ENCODE data around the gene FAM184B. TPM values are rescaled to one million over a fixed set of nuclear protein-coding genes. Genes with fewer than 3 reads are reported as not detected.

FAM184B gene
- total and polyA plus RNA-seq, 2 experiments from 2014 or later, result 0.06 TPM; not detected in 1

DNA sequence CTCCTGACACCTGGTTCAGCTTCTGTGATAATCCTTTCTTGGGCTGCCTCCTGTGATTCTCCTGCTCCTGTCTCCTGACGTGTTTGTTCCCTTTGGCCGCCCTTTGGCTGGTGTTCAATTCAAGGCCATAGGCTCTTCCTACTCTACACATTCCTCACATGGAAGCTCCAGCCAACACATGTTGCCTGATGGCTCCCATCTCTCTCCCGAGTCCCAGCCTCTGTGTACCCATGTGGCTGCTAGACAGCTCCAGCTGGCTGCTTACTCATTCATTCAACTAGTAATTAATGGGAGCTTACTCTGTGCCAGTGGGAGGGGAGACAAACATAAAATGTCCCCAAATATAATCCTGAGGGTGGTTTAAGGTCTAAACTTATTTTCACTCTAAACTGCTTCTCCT lies 176.2 kb downstream of the FAM184B start:
- Histone ChIP-seq H2AFZ (no peak overlapping the region), H3K4me2 (ENCODE audit: unreplicated experiment) (no peak overlapping the region), H3K27ac (no peak overlapping the region), H3K36me3 (ENCODE audit: low read depth) (peaks cover 15% of the 10 kb centered on the region), H3K9me3 (ENCODE audit: low read depth) (no peaks in the 10 kb centered on the region), H3K9ac (no peak overlapping the region), H3K4me3 (no peak overlapping the region), H3K4me1 (ENCODE audit: insufficient read depth) (no peaks in the 10 kb centered on the region), H3K27me3 (replicated peaks; ENCODE audit: insufficient read depth) (no peaks in the 10 kb centered on the region), H3K9me2 (ENCODE audit: insufficient read depth) (no peaks in the 10 kb centered on the region), H4K20me1 (ENCODE audit: insufficient read depth) (no peaks in the 10 kb centered on the region), H3F3A (ENCODE audit: insufficient read depth) (no peaks in the 10 kb centered on the region), H3K79me2 (ENCODE audit: insufficient read depth) (no peaks in the 10 kb centered on the region)
- no peak for DNase-seq
- 53 to 54% methylated on average over 3 of the region's 3 CpGs for WGBS, 2 experiments (ENCODE audit: low coverage in 1 of 2, low lambda C conversion rate in 2 of 2, missing lambda C conversion rate in 2 of 2)
- in situ Hi-C loops (cut with MboI), result no loop called here
- no peak for TF ChIP-seq EZH2 (IDR thresholded peaks at IDR 0.05; ENCODE audit: insufficient read depth, poor library complexity, severe bottlenecking)
- no peak for TF ChIP-seq EZH2phosphoT487 (IDR thresholded peaks at IDR 0.05; ENCODE audit: insufficient read depth, low read depth)

DNA sequence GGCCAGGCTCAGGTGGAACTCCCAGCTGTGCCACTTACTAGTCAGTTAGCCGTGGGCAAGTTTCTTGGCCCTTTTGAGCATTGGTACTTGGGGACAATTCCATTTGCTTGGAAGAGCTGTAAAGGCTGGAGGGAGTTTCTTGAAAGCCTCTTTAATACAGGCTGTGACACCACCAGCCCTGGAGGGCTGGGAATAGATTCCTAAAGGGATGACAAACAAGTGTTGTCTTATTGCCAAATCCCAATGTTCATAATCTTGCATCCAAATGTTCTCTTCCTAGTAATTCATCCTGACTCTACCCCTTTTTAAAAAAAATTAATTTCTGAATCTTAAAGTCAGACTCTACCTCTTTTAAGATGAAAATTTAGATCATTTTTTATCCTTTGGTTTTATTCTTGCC lies 181.6 kb downstream of the FAM184B start:
- TF ChIP-seq EZH2phosphoT487 (IDR thresholded peaks at IDR 0.05; ENCODE audit: insufficient read depth, low read depth) (no peak), EZH2 (IDR thresholded peaks at IDR 0.05; ENCODE audit: insufficient read depth, poor library complexity, severe bottlenecking) (no peak)
- Histone ChIP-seq H3K4me1 (ENCODE audit: insufficient read depth) (no peaks in the 10 kb centered on the region), H3K36me3 (ENCODE audit: low read depth) (peaks cover 20% of the 10 kb centered on the region), H3K9me2 (ENCODE audit: insufficient read depth) (no peaks in the 10 kb centered on the region), H2AFZ (no peak overlapping the region), H3K4me2 (ENCODE audit: unreplicated experiment) (no peak overlapping the region), H3K27me3 (replicated peaks; ENCODE audit: insufficient read depth) (no peaks in the 10 kb centered on the region), H4K20me1 (ENCODE audit: insufficient read depth) (no peaks in the 10 kb centered on the region), H3K9me3 (ENCODE audit: low read depth) (no peaks in the 10 kb centered on the region), H3F3A (ENCODE audit: insufficient read depth) (no peaks in the 10 kb centered on the region), H3K4me3 (no peak overlapping the region), H3K27ac (no peak overlapping the region), H3K79me2 (ENCODE audit: insufficient read depth) (no peaks in the 10 kb centered on the region), H3K9ac (no peak overlapping the region)
- WGBS, 2 experiments (ENCODE audit: low coverage in 1 of 2, low lambda C conversion rate in 2 of 2, missing lambda C conversion rate in 2 of 2), result 33 to 48% methylated on average over 1 of the region's 1 CpG
- DNase-seq, result peak; percentile 41
- in situ Hi-C loops (cut with MboI), result no loop called here

DNA sequence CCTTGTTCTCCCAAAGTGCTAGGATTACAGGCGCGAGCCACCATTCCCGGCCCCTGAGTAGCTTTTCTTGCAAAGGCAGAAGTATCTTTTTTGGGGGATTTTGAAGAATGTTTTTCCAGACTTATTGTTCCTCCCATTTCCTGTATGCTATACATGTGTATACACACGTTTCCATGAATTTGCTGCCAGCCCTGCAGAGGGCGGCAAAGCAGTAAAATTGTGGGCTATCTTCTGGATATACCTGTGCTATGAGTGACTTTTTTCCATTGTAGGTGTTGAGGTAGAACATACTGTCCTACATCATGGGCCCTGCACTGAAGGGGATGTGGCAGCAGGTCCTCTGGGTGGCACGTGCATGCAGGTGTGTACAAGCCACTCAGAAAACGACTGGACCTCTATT lies 183.9 kb downstream of the FAM184B start:
- WGBS, 2 experiments (ENCODE audit: low coverage in 1 of 2, low lambda C conversion rate in 2 of 2, missing lambda C conversion rate in 2 of 2), result 82 to 84% methylated on average over 7 of the region's 7 CpGs
- no peak overlapping the region for H3K4me3 ChIP-seq
- no peaks in the 10 kb centered on the region for H3K27me3 ChIP-seq (replicated peaks; ENCODE audit: insufficient read depth)
- H3F3A ChIP-seq (ENCODE audit: insufficient read depth), result no peaks in the 10 kb centered on the region
- H2AFZ ChIP-seq, result no peak overlapping the region
- no peak overlapping the region for H3K4me2 ChIP-seq (ENCODE audit: unreplicated experiment)
- DNase-seq, result peak; percentile 23
- no peaks in the 10 kb centered on the region for H3K79me2 ChIP-seq (ENCODE audit: insufficient read depth)
- H3K4me1 ChIP-seq (ENCODE audit: insufficient read depth), result no peaks in the 10 kb centered on the region
- in situ Hi-C loops (cut with MboI), result no loop called here
- TF ChIP-seq EZH2 (IDR thresholded peaks at IDR 0.05; ENCODE audit: insufficient read depth, poor library complexity, severe bottlenecking), result no peak
- no peak overlapping the region for H3K9ac ChIP-seq
- no peaks in the 10 kb centered on the region for H3K9me3 ChIP-seq (ENCODE audit: low read depth)
- no peaks in the 10 kb centered on the region for H4K20me1 ChIP-seq (ENCODE audit: insufficient read depth)
- H3K36me3 ChIP-seq (ENCODE audit: low read depth), result peaks cover 20% of the 10 kb centered on the region
- H3K9me2 ChIP-seq (ENCODE audit: insufficient read depth), result no peaks in the 10 kb centered on the region
- H3K27ac ChIP-seq, result no peak overlapping the region

- Histone ChIP-seq H3K36me3 (ENCODE audit: low read depth) (peaks cover 20% of the 10 kb centered on the region), H3K4me1 (ENCODE audit: insufficient read depth) (no peaks in the 10 kb centered on the region), H3K9me2 (ENCODE audit: insufficient read depth) (no peaks in the 10 kb centered on the region), H3K9ac (no peak overlapping the region), H4K20me1 (ENCODE audit: insufficient read depth) (no peaks in the 10 kb centered on the region), H3K27ac (no peak overlapping the region), H3K27me3 (replicated peaks; ENCODE audit: insufficient read depth) (no peaks in the 10 kb centered on the region), H3K4me3 (no peak overlapping the region), H3K4me2 (ENCODE audit: unreplicated experiment) (no peak overlapping the region), H3F3A (ENCODE audit: insufficient read depth) (no peaks in the 10 kb centered on the region), H3K79me2 (ENCODE audit: insufficient read depth) (no peaks in the 10 kb centered on the region), H2AFZ (no peak overlapping the region), H3K9me3 (ENCODE audit: low read depth) (no peaks in the 10 kb centered on the region)
- WGBS, 2 experiments (ENCODE audit: low coverage in 1 of 2, low lambda C conversion rate in 2 of 2, missing lambda C conversion rate in 2 of 2), result 92 to 93% methylated on average over 6 of the region's 6 CpGs
- no peak for TF ChIP-seq EZH2phosphoT487 (IDR thresholded peaks at IDR 0.05; ENCODE audit: insufficient read depth, low read depth)
- no peak for TF ChIP-seq EZH2 (IDR thresholded peaks at IDR 0.05; ENCODE audit: insufficient read depth, poor library complexity, severe bottlenecking)
- DNase-seq, result no peak
- in situ Hi-C loops (cut with MboI), result no loop called here
Observed at GRCh38 chr4:17595471-17596005, 185.9 kb downstream of the FAM184B start.

GRCh38 chr4:17589355-17589754 lies 192.1 kb downstream of the FAM184B start:
- in situ Hi-C loops (cut with MboI), result no loop called here
- H3K4me2 ChIP-seq (ENCODE audit: unreplicated experiment), result no peak overlapping the region
- no peaks in the 10 kb centered on the region for H3F3A ChIP-seq (ENCODE audit: insufficient read depth)
- H3K36me3 ChIP-seq (ENCODE audit: low read depth), result peaks cover 28% of the 10 kb centered on the region
- H3K9me3 ChIP-seq (ENCODE audit: low read depth), result no peaks in the 10 kb centered on the region
- H3K79me2 ChIP-seq (ENCODE audit: insufficient read depth), result no peaks in the 10 kb centered on the region
- DNase-seq, result no peak
- H3K27ac ChIP-seq, result no peak overlapping the region
- H2AFZ ChIP-seq, result no peak overlapping the region
- TF ChIP-seq EZH2phosphoT487 (IDR thresholded peaks at IDR 0.05; ENCODE audit: insufficient read depth, low read depth) (no peak), EZH2 (IDR thresholded peaks at IDR 0.05; ENCODE audit: insufficient read depth, poor library complexity, severe bottlenecking) (no peak)
- H3K9ac ChIP-seq, result no peak overlapping the region
- H3K27me3 ChIP-seq (replicated peaks; ENCODE audit: insufficient read depth), result no peaks in the 10 kb centered on the region
- H3K4me1 ChIP-seq (ENCODE audit: insufficient read depth), result no peaks in the 10 kb centered on the region
- H3K9me2 ChIP-seq (ENCODE audit: insufficient read depth), result no peaks in the 10 kb centered on the region
- 97 to 100% methylated on average over 3 of the region's 3 CpGs for WGBS, 2 experiments (ENCODE audit: low coverage in 1 of 2, low lambda C conversion rate in 2 of 2, missing lambda C conversion rate in 2 of 2)
- no peaks in the 10 kb centered on the region for H4K20me1 ChIP-seq (ENCODE audit: insufficient read depth)
- H3K4me3 ChIP-seq, result no peak overlapping the region

All from GM23248 (cell line).